Germinal center (tissue), 1 donor: ENCODE measurements around the gene ARHGEF16.

Experiments
- DNase-seq: peaks from one replicate; pipeline ENCODE4 v3.0.0; 2012; ENCODE audit warnings: mixed read lengths, low spot score

The ARHGEF16 gene

DNA sequence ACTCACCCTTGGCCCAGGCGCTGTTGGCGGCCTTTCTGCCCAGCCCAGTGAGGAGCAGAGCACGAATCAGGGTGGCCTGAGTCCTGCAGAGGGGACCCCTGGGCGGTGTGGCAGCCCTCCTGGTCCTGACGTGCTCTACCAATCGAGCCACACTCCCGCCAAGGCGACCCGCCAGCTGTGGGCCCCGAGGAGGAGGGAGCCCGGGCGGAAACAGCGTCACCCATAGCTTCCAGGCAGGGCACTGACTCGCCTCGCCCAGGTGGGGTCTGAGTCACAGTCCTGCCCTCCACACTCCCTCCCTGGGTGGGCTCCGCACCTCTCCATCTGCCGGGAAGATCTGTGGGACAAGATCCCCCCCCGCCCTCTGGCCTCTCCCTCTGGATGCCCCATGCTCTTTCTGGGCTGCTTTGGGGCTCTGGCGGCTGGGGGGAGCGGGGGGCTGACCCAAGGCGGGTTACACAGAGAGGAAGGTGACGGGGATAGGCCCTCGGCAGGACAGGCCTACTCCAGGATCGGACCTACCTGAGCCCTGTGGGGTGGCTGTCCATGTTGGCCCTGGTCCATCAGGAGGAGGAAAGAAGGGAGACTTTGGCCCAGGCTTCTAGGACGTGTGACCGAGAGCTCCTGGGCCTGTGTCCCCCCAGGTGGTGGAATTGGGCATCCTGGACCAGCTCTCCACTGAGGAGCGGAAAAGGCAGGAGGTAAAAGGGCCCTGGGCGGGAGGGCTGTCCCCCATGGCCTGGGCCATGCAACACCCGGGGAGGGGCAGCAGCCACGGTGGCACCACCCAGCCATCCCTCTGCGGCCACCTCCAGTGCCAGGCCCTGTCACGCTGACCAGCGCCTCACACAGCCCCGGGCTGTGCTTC lies 14.0 kb downstream of the ARHGEF16 start:
- DNase-seq, result no peak

- DNase-seq, result no peak
Measured at GRCh38 chr1:3469104-3469848, 14.8 kb downstream of the ARHGEF16 start.

- no peak for DNase-seq
Measured at GRCh38 chr1:3469849-3470649, 15.6 kb downstream of the ARHGEF16 start.

GRCh38 chr1:3470650-3471355 lies 16.3 kb downstream of the ARHGEF16 start:
- DNase-seq, result no peak

DNA sequence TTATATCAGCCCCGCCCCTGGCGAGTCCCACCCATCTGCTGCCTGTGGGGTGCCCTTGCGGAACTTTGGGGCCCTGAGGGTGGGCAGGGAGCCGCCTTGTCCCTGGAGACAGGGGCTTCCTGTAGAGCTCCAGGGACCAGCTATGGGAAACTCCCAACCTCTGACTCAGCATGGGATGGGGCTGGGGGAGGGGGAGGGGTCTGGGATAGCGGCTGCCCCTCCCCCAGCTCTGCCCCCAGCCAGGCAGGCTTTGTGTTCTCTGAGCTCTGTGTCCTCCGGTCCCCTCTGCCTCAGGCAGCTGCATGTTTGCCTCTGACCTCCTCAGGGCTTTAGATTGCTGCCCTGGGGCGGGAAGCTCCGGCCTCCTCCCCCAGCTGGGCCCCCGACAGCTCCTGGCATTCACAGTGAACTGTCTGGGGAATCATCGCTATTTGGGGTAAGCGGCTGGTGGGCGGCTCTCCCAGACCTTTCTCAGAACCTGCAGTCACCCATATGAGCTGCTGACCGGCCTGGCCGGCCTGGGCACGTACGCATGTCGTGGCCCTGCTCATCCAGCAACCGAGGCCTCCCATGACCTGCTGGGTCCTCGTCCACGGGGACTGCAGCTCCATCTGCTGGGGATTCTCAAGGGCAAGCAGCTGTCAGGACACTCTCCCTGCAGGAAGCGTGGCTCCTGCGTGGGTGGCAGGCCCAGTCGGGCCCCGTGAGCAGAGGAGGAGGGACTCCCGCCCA lies 17.1 kb downstream of the ARHGEF16 start:
- no peak for DNase-seq

GRCh38 chr1:3472088-3472850 lies 17.8 kb downstream of the ARHGEF16 start:
- DNase-seq, result no peak

DNA sequence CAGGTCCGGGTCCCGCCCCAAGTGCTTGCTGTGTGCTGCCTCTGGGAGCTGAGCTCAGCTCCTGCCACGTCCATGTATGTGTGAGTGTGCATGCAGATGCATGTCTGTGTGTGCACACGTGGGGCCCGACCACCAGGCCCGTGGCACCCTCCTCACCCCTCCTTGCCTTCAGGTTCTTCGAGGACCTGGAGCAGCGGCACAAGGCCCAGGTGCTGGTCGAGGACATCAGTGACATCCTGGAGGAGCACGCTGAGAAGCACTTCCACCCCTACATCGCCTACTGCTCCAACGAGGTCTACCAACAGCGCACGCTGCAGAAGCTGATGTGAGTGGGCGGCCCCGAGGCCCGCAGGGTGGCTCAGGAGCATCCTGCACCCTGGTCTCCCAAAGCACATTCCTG lies 18.4 kb downstream of the ARHGEF16 start:
- no peak for DNase-seq

GRCh38 chr1:3473381-3473844 lies 18.9 kb downstream of the ARHGEF16 start:
- DNase-seq, result no peak

GRCh38 chr1:3474016-3474415 lies 19.6 kb downstream of the ARHGEF16 start:
- no peak for DNase-seq

GRCh38 chr1:3474421-3474820 lies 20.0 kb downstream of the ARHGEF16 start:
- DNase-seq, result no peak

DNA sequence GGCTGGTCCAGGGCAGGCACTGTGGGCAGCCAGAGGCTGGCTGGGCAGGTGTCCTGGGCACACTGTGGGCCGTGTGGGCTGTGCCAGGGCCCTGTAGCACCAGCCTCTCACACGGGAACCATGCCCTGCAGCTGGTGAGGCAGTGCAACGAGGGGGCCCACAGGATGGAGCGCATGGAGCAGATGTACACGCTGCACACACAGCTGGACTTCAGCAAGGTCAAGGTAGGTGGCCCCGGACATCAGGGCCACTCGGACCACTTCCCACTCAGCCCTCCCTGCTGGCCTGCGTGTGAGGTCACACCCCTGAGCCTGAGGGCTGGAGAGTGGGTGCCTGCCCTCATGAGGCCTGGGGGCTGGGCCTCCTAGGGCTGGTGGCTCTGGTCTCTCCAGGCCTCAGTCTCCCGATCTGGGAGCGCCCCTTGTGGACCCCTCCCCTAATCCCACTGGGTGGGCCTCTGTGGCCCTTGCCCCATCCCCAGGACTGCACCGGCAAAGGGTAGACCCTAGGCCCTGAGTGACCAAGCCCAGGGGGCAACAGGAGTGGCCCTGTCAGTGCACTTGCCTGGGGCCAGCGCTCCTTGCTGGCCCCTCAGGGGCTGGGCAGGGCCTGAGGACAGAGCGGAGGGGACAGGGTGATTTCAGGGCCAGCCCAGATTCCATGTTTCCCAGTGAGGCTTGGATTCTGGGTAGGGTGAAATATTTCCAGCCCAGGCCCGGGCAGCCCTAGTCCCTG lies 21.5 kb downstream of the ARHGEF16 start:
- DNase-seq, result no peak

GRCh38 chr1:3476666-3477065 lies 22.2 kb downstream of the ARHGEF16 start:
- no peak for DNase-seq

DNA sequence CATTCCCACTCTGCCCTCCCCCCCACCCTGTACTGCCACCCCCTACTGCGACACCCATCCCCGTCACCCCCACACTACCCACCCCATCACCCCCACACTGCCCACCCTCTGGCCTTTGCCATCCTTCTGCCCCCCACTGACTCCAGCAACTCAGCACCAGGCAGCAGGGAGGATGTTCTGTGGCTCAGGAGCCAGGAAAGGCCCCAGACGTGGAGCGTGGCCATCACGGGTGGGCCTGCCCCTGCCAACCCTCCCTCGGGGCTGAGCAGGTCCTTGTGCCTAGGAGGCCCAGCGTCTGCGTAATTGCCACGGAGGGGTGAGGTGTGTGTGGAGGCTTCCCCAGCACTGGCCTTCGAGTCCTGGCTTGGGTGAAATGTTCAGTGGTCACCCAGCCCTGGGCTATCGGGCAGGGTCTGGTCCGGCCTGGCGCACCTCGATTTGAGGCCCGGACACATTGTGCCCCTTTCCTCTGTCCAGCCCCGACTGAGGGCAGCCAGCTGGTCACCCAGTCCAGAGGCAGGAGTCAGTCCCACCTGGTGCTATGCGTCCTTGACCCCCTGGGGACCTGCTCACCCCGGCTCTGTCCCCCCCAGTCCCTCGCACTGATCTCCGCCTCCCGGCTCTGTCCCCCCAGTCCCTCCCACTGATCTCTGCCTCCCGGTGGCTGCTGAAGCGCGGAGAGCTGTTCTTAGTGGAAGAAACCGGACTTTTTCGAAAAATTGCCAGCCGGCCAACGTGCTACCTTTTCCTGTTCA lies 23.0 kb downstream of the ARHGEF16 start:
- peak; percentile 47 for DNase-seq

DNA sequence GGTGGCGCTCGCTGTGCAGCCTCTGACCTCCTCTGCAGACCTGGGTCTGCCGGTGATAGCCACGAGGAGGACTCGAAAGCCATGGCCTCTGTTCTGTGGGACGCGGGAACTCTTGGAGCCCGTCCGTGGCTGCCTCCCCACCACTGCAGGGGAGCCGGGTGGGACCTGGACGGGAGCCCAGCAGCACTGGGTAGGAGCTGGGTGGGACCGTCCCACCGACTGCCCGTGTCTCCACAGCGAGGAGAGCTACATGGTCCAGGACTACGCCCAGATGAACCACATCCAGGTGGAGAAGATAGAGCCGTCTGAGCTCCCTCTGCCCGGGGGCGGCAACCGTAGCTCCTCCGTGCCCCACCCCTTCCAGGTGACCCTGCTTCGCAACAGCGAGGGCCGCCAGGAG lies 23.7 kb downstream of the ARHGEF16 start:
- DNase-seq, result no peak

GRCh38 chr1:3479511-3480368 lies 25.3 kb downstream of the ARHGEF16 start:
- DNase-seq, result no peak

DNA sequence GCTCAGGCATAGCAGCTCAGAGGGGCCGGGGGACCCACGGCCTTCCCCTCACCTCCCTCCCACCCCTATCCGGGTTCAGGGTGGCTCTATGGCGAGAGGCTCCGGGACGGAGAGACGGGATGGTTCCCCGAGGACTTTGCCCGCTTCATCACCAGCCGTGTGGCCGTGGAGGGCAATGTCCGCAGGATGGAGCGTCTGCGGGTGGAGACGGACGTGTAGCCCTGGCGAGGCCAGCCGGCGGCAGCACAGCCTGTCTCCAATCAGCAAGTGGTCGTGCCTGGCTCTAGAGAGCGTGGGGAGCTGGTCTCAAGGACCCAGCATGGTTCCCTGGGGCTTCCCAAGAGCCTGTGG lies 25.9 kb downstream of the ARHGEF16 start:
- no peak for DNase-seq

DNA sequence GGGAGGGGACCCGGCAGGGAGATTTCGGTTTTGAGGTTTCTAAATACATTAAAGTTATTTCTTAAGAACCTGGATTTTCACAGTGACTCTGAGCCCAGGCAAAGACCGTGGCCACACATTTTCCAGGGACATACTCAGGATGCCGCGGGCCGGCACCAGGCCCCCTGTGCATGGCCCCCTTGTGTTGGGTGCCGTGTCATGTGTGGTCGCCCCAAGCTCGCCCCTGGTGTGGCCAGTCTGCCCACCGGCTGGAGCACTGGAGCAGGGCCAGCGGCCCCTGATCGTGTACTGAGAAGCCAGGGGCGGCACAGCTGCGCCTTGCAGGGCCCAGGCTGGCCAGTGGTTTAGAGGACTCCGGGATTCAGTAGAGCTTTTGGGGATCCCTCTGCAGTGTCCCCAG lies 26.6 kb downstream of the ARHGEF16 start:
- no peak for DNase-seq

DNA sequence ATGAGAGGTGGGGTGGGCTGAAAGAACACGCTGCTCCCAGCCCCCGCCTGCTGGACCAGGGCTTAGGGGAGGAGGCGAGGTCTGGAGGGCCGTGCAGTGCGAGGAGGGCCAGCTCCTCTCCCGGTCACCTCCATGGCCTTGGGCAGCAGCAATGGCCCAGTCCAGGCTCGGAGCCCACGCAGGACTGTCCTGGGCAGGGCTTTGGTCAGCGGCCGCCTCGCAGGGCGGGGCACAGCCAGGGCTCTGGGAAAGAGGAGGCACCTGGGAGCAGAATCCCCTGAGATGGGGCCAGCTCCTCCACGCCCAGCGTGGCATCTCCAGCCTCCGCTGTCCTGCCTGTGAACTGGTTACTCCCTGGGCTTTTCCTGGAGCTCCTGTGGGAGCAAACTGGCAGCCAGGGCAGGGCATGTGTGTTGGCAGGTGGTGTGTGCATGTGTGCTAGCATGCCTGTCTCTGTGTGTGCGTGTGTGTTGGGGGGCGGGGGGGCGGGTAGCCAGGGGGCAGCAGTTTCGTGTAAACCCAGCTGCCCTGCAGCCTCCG lies 27.4 kb downstream of the ARHGEF16 start:
- no peak for DNase-seq
